SK-N-MC (cell line): ENCODE results near the gene STAG2.

Experiments used
- EZH2 ChIP-seq: fragments of 200-600 bp; sonication (generic); IDR thresholded peaks from one replicate; pipeline ENCODE4 v1.6.1; 2017; ENCODE audit warnings: antibody characterized with exemption
- FOXP2 ChIP-seq: optimal IDR thresholded peaks from 2 replicates; pipeline ENCODE3; 2011; ENCODE audit warnings: mild to moderate bottlenecking, moderate library complexity; ENCODE audit not compliant: insufficient read depth; ENCODE audit errors: extremely low read length, control extremely low read depth
- POLR2AphosphoS5 ChIP-seq: IDR thresholded peaks from 2 replicates; pipeline ENCODE4 v1.6.1; 2012; ENCODE audit warnings: mild to moderate bottlenecking, low read depth, low read length, borderline replicate concordance

GRCh38 chrX:123971982-123972381 is 10.5 kb downstream of the STAG2 start:
- no peak for TF ChIP-seq EZH2
- no peak for TF ChIP-seq POLR2AphosphoS5
- no peak for TF ChIP-seq FOXP2
